ENCODE results near the gene DPH6. TPM values are rescaled to one million over a fixed set of nuclear protein-coding genes. Genes with fewer than 3 reads are reported as not detected.

Gene DPH6
- total RNA-seq, 4 donors from 2014 or later: 12.5 to 50.0 (median 19.0) TPM

DNA sequence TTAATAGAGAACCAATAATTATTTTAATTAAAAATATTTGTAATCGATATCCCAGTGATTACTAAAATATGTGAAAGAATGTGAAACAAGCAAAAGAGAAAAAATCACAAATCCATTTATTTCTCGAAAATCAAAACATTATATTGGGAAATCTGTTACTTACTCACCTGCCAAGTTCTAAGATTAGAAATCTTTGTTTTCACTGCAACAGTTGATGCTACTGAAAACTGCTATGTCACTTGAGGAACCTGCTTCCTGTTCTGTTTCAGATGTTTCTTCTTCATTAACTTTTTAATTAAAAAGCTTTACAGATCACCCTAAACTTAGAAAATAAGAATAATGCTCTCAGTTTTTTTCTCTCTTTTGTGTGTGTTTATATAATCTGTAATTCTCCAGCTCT lies 13.7 kb upstream of the DPH6 start:
- no peak for DNase-seq (ENCODE audit: low spot score in 2 of 2)
- Histone ChIP-seq H3K4me3 (no peak overlapping the region), H3K27me3 (no peaks in the 10 kb centered on the region), H3K4me1 (no peaks in the 10 kb centered on the region), H3K27ac (no peak overlapping the region), H3K36me3 (no peaks in the 10 kb centered on the region), H3K9me3 (no peaks in the 10 kb centered on the region)
- WGBS: 82% methylated on average over 2 of the region's 2 CpGs
- TF ChIP-seq, protein P1, sequence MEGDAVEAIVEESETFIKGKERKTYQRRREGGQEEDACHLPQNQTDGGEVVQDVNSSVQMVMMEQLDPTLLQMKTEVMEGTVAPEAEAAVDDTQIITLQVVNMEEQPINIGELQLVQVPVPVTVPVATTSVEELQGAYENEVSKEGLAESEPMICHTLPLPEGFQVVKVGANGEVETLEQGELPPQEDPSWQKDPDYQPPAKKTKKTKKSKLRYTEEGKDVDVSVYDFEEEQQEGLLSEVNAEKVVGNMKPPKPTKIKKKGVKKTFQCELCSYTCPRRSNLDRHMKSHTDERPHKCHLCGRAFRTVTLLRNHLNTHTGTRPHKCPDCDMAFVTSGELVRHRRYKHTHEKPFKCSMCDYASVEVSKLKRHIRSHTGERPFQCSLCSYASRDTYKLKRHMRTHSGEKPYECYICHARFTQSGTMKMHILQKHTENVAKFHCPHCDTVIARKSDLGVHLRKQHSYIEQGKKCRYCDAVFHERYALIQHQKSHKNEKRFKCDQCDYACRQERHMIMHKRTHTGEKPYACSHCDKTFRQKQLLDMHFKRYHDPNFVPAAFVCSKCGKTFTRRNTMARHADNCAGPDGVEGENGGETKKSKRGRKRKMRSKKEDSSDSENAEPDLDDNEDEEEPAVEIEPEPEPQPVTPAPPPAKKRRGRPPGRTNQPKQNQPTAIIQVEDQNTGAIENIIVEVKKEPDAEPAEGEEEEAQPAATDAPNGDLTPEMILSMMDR (IDR thresholded peaks at IDR 0.05): no peak
- no peak for TF ChIP-seq POLR2A (IDR thresholded peaks at IDR 0.05)
- no peak for TF ChIP-seq EP300 (IDR thresholded peaks at IDR 0.05)
- no peak for TF ChIP-seq POLR2AphosphoS5 (IDR thresholded peaks at IDR 0.05)

DNA sequence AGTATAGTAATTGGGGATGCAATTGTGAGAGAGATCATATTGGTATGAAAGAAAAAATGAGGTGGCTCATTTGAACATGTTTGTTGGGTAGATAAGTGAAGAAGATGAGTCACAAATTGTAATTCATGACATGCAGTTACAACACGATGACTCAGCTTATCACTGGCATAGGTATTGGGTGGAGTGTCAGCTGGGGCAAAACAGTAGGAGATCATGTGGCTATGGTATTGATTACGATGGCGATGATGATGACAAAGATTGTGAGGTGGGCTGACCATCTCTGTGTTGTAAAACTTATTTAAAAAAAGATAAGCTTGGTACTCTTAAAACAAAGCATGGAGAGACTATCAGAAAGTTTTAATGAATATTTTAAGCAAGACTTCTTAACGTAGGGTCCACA lies 11.6 kb upstream of the DPH6 start:
- Histone ChIP-seq H3K9me3 (no peaks in the 10 kb centered on the region), H3K4me1 (no peaks in the 10 kb centered on the region), H3K4me3 (no peak overlapping the region), H3K27me3 (no peaks in the 10 kb centered on the region), H3K36me3 (no peaks in the 10 kb centered on the region), H3K27ac (no peak overlapping the region)
- no peak for TF ChIP-seq EP300 (IDR thresholded peaks at IDR 0.05)
- no peak for TF ChIP-seq POLR2A (IDR thresholded peaks at IDR 0.05)
- TF ChIP-seq, protein P1 (IDR thresholded peaks at IDR 0.05): no peak
- TF ChIP-seq POLR2AphosphoS5 (IDR thresholded peaks at IDR 0.05): no peak
- 60% methylated on average over 4 of the region's 4 CpGs for WGBS
- no peak for DNase-seq (ENCODE audit: low spot score in 2 of 2)

- no peak overlapping the region for H3K27ac ChIP-seq
- no peak for TF ChIP-seq POLR2A (IDR thresholded peaks at IDR 0.05)
- TF ChIP-seq POLR2AphosphoS5 (IDR thresholded peaks at IDR 0.05): no peak
- TF ChIP-seq EP300 (IDR thresholded peaks at IDR 0.05): no peak
- TF ChIP-seq, protein P1 (IDR thresholded peaks at IDR 0.05): no peak
- no peak overlapping the region for H3K4me3 ChIP-seq
- WGBS: 77% methylated on average over 4 of the region's 4 CpGs
- H3K9me3 ChIP-seq: no peaks in the 10 kb centered on the region
- H3K4me1 ChIP-seq: no peaks in the 10 kb centered on the region
- no peaks in the 10 kb centered on the region for H3K27me3 ChIP-seq
- H3K36me3 ChIP-seq: no peaks in the 10 kb centered on the region
- no peak for DNase-seq (ENCODE audit: low spot score in 2 of 2)
Observed at GRCh38 chr15:35557012-35557411, 11.0 kb upstream of the DPH6 start.

DNA sequence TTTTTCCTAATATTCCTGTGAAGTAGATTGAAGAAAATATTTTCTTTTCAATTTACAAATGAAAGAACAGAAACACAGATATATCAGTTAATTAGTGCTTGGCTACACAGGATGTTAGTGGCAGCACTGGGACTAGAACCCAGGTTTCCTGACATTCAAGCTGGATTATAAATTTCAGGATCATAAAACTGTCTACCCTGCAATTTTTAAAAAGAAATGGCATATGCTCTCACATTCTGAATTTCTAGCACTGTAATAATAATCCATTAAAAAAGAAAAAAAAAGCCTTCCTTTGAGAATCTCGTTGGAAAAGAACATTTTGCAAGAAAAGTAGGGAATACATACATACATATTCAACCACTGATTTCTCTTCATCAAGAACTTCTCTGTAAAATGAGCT lies 9.3 kb upstream of the DPH6 start:
- Histone ChIP-seq H3K36me3 (no peaks in the 10 kb centered on the region), H3K27ac (no peak overlapping the region), H3K9me3 (no peaks in the 10 kb centered on the region), H3K27me3 (no peaks in the 10 kb centered on the region), H3K4me3 (no peak overlapping the region), H3K4me1 (no peaks in the 10 kb centered on the region)
- no peak for DNase-seq (ENCODE audit: low spot score in 2 of 2)
- WGBS: 93% methylated on average over 1 of the region's 1 CpG
- TF ChIP-seq, protein P1 (IDR thresholded peaks at IDR 0.05): no peak
- TF ChIP-seq POLR2AphosphoS5 (IDR thresholded peaks at IDR 0.05) (no peak), POLR2A (IDR thresholded peaks at IDR 0.05) (no peak), EP300 (IDR thresholded peaks at IDR 0.05) (no peak)

- no peak overlapping the region for H3K27ac ChIP-seq
- no peaks in the 10 kb centered on the region for H3K27me3 ChIP-seq
- no peak for DNase-seq (ENCODE audit: low spot score in 2 of 2)
- no peak overlapping the region for H3K4me3 ChIP-seq
- no peaks in the 10 kb centered on the region for H3K36me3 ChIP-seq
- TF ChIP-seq EP300 (IDR thresholded peaks at IDR 0.05) (no peak), POLR2A (IDR thresholded peaks at IDR 0.05) (no peak)
- TF ChIP-seq, protein P1 (IDR thresholded peaks at IDR 0.05): no peak
- peaks cover 7% of the 10 kb centered on the region for H3K4me1 ChIP-seq
- WGBS: 67% methylated on average over 5 of the region's 5 CpGs
- H3K9me3 ChIP-seq: no peaks in the 10 kb centered on the region
Observed at GRCh38 chr15:35550957-35551356, 5.0 kb upstream of the DPH6 start.

Data from suprapubic skin (tissue), 4 donors.